ENCODE results near the gene DAO.

- TF ChIP-seq CTCF (conservative IDR thresholded peaks at IDR 0.05; ENCODE audit: low read depth, low read length) (no peak), EZH2 (IDR thresholded peaks at IDR 0.05; ENCODE audit: borderline replicate concordance, low read depth, low read length, poor library complexity, severe bottlenecking) (no peak)
Observed at GRCh38 chr12:108876550-108876949, 3.3 kb upstream of the DAO start.
